GM20000 (cell line): ENCODE data around the gene GSC.

Experiments
- DNase-seq: peaks from one replicate; pipeline ENCODE4 v3.0.0; 2012; ENCODE audit warnings: low spot score
- CTCF ChIP-seq: IDR thresholded peaks from 2 replicates; pipeline ENCODE4 v1.5.1; 2012; ENCODE audit warnings: mild to moderate bottlenecking, control low read depth; ENCODE audit errors: extremely low read depth, missing control alignments

Gene GSC

GRCh38 chr14:94771158-94771905, 1.4 kb upstream of the GSC start:
- TF ChIP-seq CTCF, result no peak
- no peak for DNase-seq

- DNase-seq, result no peak
- TF ChIP-seq CTCF, result no peak
Observed at GRCh38 chr14:94770815-94771157, 873 bp upstream of the GSC start.

- no peak for TF ChIP-seq CTCF
- no peak for DNase-seq
Observed at GRCh38 chr14:94770251-94770749, 387 bp upstream of the GSC start.

GRCh38 chr14:94768521-94769390, 1.2 kb downstream of the GSC start:
- no peak for DNase-seq
- TF ChIP-seq CTCF, result no peak

- no peak for DNase-seq
- TF ChIP-seq CTCF, result no peak
Observed at GRCh38 chr14:94768141-94768520, 1.8 kb downstream of the GSC start.

GRCh38 chr14:94767321-94767878, 2.5 kb downstream of the GSC start:
- no peak for DNase-seq
- no peak for TF ChIP-seq CTCF

GRCh38 chr14:94764573-94764972, 5.3 kb downstream of the GSC start:
- DNase-seq, result no peak
- no peak for TF ChIP-seq CTCF
